ENCODE measurements around the gene TATDN3. TPM values are rescaled to one million over a fixed set of nuclear protein-coding genes. Genes with fewer than 3 reads are reported as not detected.

TATDN3 gene
- total and polyA plus RNA-seq, 2 of the 4 experiments (the other 2 are of a cell fraction): 4.9 to 12.0 TPM

DNA sequence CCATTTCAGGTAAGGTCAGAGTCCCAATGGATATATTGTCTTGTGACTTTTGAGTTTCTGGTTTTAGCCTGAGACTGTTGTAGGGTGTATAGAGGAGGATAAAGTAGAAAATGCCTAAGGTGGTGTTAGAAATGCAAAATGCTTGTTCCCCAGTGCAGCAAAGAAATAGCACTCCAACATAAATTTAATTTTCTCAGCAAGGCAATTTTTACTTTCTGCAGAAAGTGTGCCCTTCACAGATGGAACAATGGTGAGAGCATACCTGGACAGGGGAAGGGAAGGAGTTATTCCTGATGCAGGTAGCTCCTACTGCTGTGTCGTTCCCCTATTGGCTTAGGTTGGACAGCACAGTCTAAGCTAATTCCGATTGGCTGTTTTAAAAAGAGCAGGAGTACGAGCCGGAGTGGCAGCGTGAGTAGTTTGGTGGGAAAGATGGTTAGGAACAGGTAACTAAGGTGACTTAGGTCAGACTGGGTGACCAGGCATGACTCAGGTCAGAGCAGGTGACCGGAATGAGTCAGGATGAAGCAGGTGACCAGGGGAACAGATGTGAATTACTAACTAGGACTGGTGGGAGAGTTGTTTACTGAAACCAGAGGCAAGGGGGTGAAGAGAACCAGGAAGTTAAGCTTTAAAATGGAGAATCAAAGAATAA lies 34.2 kb downstream of the TATDN3 start:
- no CpG with 5 or more reads among the region's 6 CpGs for WGBS, 2 experiments (ENCODE audit: extremely low coverage in 2 of 2, insufficient read length in 1 of 2)
- dilution Hi-C loops (cut with HindIII; ENCODE audit: low sequenced_read_pairs, unreplicated experiment) (no loop called here), intact Hi-C loops (cut with micrococcal nuclease) (no loop called here), in situ Hi-C loops (cut with MboI; ENCODE audit: low sequenced_read_pairs) (no loop called here)
- Histone ChIP-seq H3K27me3 (ENCODE audit: control insufficient read depth, insufficient read depth, low read length) (no peaks in the 10 kb centered on the region), H3K14ac (replicated peaks; ENCODE audit: low read depth, low read length) (no peak overlapping the region), H3K4ac (ENCODE audit: low read depth, low read length) (no peak overlapping the region), H3K9me1 (ENCODE audit: insufficient read depth, low read length) (no peaks in the 10 kb centered on the region), H3K4me2 (ENCODE audit: low read depth, low read length) (no peak overlapping the region), H4K8ac (ENCODE audit: low read depth in 2 of 2, low read length in 2 of 2) (no peak overlapping the region), H4K91ac (ENCODE audit: insufficient read depth, low read depth, low read length) (no peak overlapping the region), H2BK120ac (ENCODE audit: low read depth, low read length) (no peak overlapping the region), H3K9ac (ENCODE audit: low read depth, low read length) (no peak overlapping the region), H4K5ac (ENCODE audit: low read depth, low read length) (no peak overlapping the region), H3K18ac (ENCODE audit: low read depth, low read length) (no peak overlapping the region), H3K4me1 (ENCODE audit: control insufficient read depth, insufficient read depth, low read length) (no peaks in the 10 kb centered on the region), H4K20me1 (ENCODE audit: insufficient read depth, low read length) (no peaks in the 10 kb centered on the region), H3K23ac (ENCODE audit: low read depth, low read length) (no peak overlapping the region), H2AK5ac (ENCODE audit: low read depth, low read length) (no peak overlapping the region), H3K27ac (ENCODE audit: insufficient read depth, low read length) (no peak overlapping the region), H3K36me3 (ENCODE audit: control insufficient read depth, insufficient read depth, low read length) (no peaks in the 10 kb centered on the region), H3K4me3 (ENCODE audit: insufficient read depth, low read depth, low read length) (no peak overlapping the region), H2BK15ac (ENCODE audit: low read depth, low read length) (no peak overlapping the region), H2BK20ac (ENCODE audit: low read depth, low read length) (no peak overlapping the region), H3K9me3 (ENCODE audit: control insufficient read depth, insufficient read depth, low read length) (peaks cover 20% of the 10 kb centered on the region), H3K79me1 (ENCODE audit: low read depth in 1 of 2, low read length in 2 of 2) (no peaks in the 10 kb centered on the region), H2AK9ac (replicated peaks; ENCODE audit: low read depth, low read length, poor library complexity) (no peak overlapping the region), H3K56ac (ENCODE audit: extremely low read depth, insufficient read depth, low read length) (no peak overlapping the region), H2AFZ (replicated peaks; ENCODE audit: low read length, poor library complexity) (no peak overlapping the region), H2BK5ac (ENCODE audit: low read depth, low read length, poor library complexity, severe bottlenecking) (no peak overlapping the region)
- ATAC-seq (ENCODE audit: low read depth): no peak
- TF ChIP-seq, protein P1, sequence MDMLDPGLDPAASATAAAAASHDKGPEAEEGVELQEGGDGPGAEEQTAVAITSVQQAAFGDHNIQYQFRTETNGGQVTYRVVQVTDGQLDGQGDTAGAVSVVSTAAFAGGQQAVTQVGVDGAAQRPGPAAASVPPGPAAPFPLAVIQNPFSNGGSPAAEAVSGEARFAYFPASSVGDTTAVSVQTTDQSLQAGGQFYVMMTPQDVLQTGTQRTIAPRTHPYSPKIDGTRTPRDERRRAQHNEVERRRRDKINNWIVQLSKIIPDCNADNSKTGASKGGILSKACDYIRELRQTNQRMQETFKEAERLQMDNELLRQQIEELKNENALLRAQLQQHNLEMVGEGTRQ (IDR thresholded peaks at IDR 0.05; ENCODE audit: low read depth, low read length): no peak
- no peak for TF ChIP-seq FOS (IDR thresholded peaks at IDR 0.05; ENCODE audit: low read depth, low read length)
- no peak for TF ChIP-seq MAFK (IDR thresholded peaks at IDR 0.05; ENCODE audit: low read depth, low read length)
- no peak for TF ChIP-seq RAD21 (IDR thresholded peaks at IDR 0.05; ENCODE audit: low read length)
- TF ChIP-seq, protein P2, sequence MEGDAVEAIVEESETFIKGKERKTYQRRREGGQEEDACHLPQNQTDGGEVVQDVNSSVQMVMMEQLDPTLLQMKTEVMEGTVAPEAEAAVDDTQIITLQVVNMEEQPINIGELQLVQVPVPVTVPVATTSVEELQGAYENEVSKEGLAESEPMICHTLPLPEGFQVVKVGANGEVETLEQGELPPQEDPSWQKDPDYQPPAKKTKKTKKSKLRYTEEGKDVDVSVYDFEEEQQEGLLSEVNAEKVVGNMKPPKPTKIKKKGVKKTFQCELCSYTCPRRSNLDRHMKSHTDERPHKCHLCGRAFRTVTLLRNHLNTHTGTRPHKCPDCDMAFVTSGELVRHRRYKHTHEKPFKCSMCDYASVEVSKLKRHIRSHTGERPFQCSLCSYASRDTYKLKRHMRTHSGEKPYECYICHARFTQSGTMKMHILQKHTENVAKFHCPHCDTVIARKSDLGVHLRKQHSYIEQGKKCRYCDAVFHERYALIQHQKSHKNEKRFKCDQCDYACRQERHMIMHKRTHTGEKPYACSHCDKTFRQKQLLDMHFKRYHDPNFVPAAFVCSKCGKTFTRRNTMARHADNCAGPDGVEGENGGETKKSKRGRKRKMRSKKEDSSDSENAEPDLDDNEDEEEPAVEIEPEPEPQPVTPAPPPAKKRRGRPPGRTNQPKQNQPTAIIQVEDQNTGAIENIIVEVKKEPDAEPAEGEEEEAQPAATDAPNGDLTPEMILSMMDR (conservative IDR thresholded peaks at IDR 0.05; ENCODE audit: low read depth, low read length): no peak
- no peak for TF ChIP-seq MAZ (IDR thresholded peaks at IDR 0.05; ENCODE audit: borderline replicate concordance, low read depth, low read length)
- TF ChIP-seq BHLHE40 (IDR thresholded peaks at IDR 0.05; ENCODE audit: low read depth, low read length): no peak
- TF ChIP-seq ELK1 (IDR thresholded peaks at IDR 0.05; ENCODE audit: borderline replicate concordance, low read depth, low read length): no peak
- TF ChIP-seq RCOR1 (IDR thresholded peaks at IDR 0.05; ENCODE audit: insufficient replicate concordance, low read length): no peak
- TF ChIP-seq CHD1 (IDR thresholded peaks at IDR 0.05; ENCODE audit: low read depth, low read length): no peak
- TF ChIP-seq RFX5 (IDR thresholded peaks at IDR 0.05; ENCODE audit: low read depth, low read length): no peak
- no peak for TF ChIP-seq MXI1 (IDR thresholded peaks at IDR 0.05; ENCODE audit: borderline replicate concordance, low read depth, low read length)
- no peak for TF ChIP-seq POLR2A (IDR thresholded peaks at IDR 0.05; ENCODE audit: low read depth, low read length)
- no peak for TF ChIP-seq NFE2L2 (IDR thresholded peaks at IDR 0.05; ENCODE audit: low read depth, low read length)
- TF ChIP-seq CEBPB (IDR thresholded peaks at IDR 0.05; ENCODE audit: low read depth, low read length): no peak
- TF ChIP-seq SMC3 (IDR thresholded peaks at IDR 0.05; ENCODE audit: low read depth, low read length): no peak
- POLR2A ChIA-PET (ENCODE audit: unreplicated experiment): no interaction called here
- BruUV-seq (replicated peaks): no TSS peak
- CTCF ChIA-PET: no interaction called here
- DNase-seq: no peak

Measured in IMR-90 (cell line).